Ishikawa (cell line): ENCODE measurements around the gene COPS2.

Experiments
- CEBPB ChIP-seq: IDR thresholded peaks from 2 replicates; pipeline ENCODE4 v1.6.1; 2012
- CREB1 ChIP-seq: IDR thresholded peaks from 2 replicates; pipeline ENCODE4 v1.6.1; 2012; ENCODE audit warnings: low read depth
- EGR1 ChIP-seq: IDR thresholded peaks from 2 replicates; pipeline ENCODE4 v1.6.1; 2012
- EP300 ChIP-seq: IDR thresholded peaks from 2 replicates; pipeline ENCODE4 v1.6.1; 2012; ENCODE audit warnings: borderline replicate concordance
- FOXM1 ChIP-seq: IDR thresholded peaks from 2 replicates; pipeline ENCODE4 v1.6.1; 2012; ENCODE audit warnings: low read depth, borderline replicate concordance
- NFIC ChIP-seq: IDR thresholded peaks from 2 replicates; pipeline ENCODE4 v1.6.1; 2012
- RAD21 ChIP-seq: IDR thresholded peaks from 2 replicates; pipeline ENCODE4 v1.6.1; 2012; ENCODE audit warnings: low read depth
- TAF1 ChIP-seq: IDR thresholded peaks from 2 replicates; pipeline ENCODE4 v1.6.1; 2012; ENCODE audit warnings: low read depth, mild to moderate bottlenecking
- TCF12 ChIP-seq: IDR thresholded peaks from 2 replicates; pipeline ENCODE4 v1.6.1; 2012; ENCODE audit warnings: low read depth
- TEAD4 ChIP-seq: IDR thresholded peaks from 2 replicates; pipeline ENCODE4 v1.6.1; 2012
- USF1 ChIP-seq: IDR thresholded peaks from 2 replicates; pipeline ENCODE4 v1.6.1; 2012
- YY1 ChIP-seq: IDR thresholded peaks from 2 replicates; pipeline ENCODE4 v1.6.1; 2012; ENCODE audit warnings: low read depth
- ZBTB7A ChIP-seq: IDR thresholded peaks from 2 replicates; pipeline ENCODE4 v1.6.1; 2012; ENCODE audit warnings: low read depth
- TF ChIP-seq, protein P1 (sequence below): IDR thresholded peaks from 2 replicates; pipeline ENCODE4 v1.6.1; 2012
- TF ChIP-seq, protein P2 (sequence below): IDR thresholded peaks from 2 replicates; pipeline ENCODE4 v1.6.1; 2012; ENCODE audit warnings: low read depth, mild to moderate bottlenecking

COPS2 gene

GRCh38 chr15:49083401-49084284 is 71.8 kb downstream of the COPS2 start:
- TF ChIP-seq USF1 (no peak), CREB1 (no peak), RAD21 (no peak), TCF12 (no peak), CEBPB (no peak), EGR1 (no peak), ZBTB7A (no peak)

DNA sequence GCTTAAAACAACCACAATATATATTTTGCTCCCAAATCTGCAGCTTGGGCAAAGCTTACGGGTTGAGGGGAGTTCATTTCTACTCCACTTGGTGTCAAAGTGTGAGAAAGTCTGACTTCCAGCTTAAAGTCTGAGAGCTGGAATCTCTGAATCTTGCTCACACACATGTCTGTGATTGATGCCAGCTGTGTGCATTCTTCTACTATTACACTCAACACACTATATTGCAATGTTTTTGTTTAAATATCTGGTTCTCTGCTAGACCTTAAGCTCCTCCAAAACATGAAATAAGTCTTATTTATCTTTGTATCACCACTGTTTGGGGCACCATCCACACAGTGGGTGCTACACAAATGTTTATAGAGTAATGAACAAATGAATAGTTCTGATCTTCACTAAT is 72.4 kb downstream of the COPS2 start:
- TF ChIP-seq TAF1 = no peak
- no peak for TF ChIP-seq TEAD4
- TF ChIP-seq, protein P1, sequence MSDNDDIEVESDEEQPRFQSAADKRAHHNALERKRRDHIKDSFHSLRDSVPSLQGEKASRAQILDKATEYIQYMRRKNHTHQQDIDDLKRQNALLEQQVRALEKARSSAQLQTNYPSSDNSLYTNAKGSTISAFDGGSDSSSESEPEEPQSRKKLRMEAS = no peak

DNA sequence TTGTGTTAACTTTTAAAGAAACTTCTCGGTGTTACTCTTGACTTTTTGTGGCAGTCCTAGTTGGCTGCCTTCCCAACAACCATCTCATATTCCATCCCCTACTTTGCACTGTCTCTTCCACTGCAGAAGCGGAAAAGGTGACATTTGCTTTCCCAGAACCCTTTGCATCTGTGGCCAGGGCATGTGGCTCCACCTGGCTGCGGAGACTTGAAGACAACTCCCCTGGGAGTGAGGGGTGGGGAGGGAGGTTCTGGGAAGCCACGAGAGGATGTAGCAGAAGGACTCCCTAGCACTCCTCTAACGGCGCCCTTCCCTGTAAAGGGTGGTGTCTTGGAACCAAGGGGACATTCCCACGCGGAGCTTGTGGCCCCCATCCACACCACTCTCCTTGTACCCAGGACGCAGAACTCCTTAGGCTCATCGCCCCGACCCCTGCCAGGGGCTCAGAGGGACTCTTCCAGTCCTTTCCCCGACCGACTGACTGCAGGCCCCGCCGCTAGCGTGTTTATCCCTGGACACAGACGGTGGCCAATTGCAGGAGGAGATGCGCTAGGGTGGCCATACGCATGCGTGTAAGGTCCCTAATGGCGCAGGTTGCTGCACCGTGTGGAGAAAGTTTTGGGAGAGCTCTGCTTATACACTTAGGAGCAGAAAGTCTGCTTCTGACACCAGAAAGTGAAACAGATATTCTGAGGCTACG is 75.9 kb downstream of the COPS2 start:
- TF ChIP-seq TCF12 (no peak), YY1 (no peak), TAF1 (no peak), NFIC (no peak), EP300 (no peak), USF1 (no peak), EGR1 (no peak), RAD21 (no peak)
- TF ChIP-seq, protein P1 = 0 out of 2 replicates have a peak, but pooled peaks have one; percentile 16

- TF ChIP-seq NFIC (no peak), FOXM1 (no peak), CEBPB (no peak), ZBTB7A (no peak), EP300 (no peak), TCF12 (no peak), YY1 (no peak), CREB1 (no peak), RAD21 (no peak), TEAD4 (no peak), EGR1 (no peak), USF1 (no peak), TAF1 (no peak)
- TF ChIP-seq, protein P2, sequence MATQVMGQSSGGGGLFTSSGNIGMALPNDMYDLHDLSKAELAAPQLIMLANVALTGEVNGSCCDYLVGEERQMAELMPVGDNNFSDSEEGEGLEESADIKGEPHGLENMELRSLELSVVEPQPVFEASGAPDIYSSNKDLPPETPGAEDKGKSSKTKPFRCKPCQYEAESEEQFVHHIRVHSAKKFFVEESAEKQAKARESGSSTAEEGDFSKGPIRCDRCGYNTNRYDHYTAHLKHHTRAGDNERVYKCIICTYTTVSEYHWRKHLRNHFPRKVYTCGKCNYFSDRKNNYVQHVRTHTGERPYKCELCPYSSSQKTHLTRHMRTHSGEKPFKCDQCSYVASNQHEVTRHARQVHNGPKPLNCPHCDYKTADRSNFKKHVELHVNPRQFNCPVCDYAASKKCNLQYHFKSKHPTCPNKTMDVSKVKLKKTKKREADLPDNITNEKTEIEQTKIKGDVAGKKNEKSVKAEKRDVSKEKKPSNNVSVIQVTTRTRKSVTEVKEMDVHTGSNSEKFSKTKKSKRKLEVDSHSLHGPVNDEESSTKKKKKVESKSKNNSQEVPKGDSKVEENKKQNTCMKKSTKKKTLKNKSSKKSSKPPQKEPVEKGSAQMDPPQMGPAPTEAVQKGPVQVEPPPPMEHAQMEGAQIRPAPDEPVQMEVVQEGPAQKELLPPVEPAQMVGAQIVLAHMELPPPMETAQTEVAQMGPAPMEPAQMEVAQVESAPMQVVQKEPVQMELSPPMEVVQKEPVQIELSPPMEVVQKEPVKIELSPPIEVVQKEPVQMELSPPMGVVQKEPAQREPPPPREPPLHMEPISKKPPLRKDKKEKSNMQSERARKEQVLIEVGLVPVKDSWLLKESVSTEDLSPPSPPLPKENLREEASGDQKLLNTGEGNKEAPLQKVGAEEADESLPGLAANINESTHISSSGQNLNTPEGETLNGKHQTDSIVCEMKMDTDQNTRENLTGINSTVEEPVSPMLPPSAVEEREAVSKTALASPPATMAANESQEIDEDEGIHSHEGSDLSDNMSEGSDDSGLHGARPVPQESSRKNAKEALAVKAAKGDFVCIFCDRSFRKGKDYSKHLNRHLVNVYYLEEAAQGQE = no peak
- TF ChIP-seq, protein P1 = no peak
Measured at GRCh38 chr15:49075881-49076280, 79.5 kb downstream of the COPS2 start.
